Rectal smooth muscle tissue (tissue), 1 donor: ENCODE measurements around the gene REV3L.
A peak's percentile ranks its signal among the peaks of the same experiment; 100 is the strongest.
"Not testable (repeated sequence)": the region's sequence is repeated elsewhere in the genome, so short reads cannot be mapped to it uniquely, and the experiment has no call there.

Experiments used
- H3K27ac ChIP-seq: one replicate; pipeline ENCODE4 v1.7.0; 2013; ENCODE audit warnings: low read depth, low read length, inconsistent platforms
- H3K27me3 ChIP-seq: one replicate; pipeline ENCODE4 v1.7.0; 2013; ENCODE audit warnings: low read length; ENCODE audit not compliant: control insufficient read depth, insufficient read depth
- H3K36me3 ChIP-seq: one replicate; pipeline ENCODE4 v1.7.0; 2013; ENCODE audit warnings: low read length; ENCODE audit not compliant: control insufficient read depth, insufficient read depth
- H3K4me1 ChIP-seq: one replicate; pipeline ENCODE4 v1.7.0; 2013; ENCODE audit warnings: low read length; ENCODE audit not compliant: control insufficient read depth, insufficient read depth
- H3K4me3 ChIP-seq: one replicate; pipeline ENCODE4 v1.7.0; 2013; ENCODE audit warnings: low read length
- H3K9ac ChIP-seq: one replicate; pipeline ENCODE4 v1.7.0; 2013; ENCODE audit warnings: low read length

The REV3L gene

GRCh38 chr6:111476061-111476460 is 7.0 kb downstream of the REV3L start:
- peaks cover 21% of the 10 kb centered on the region for H3K4me1 ChIP-seq
- H3K36me3 ChIP-seq, H3K27me3 ChIP-seq, H3K4me3 ChIP-seq, H3K9ac ChIP-seq, H3K27ac ChIP-seq: not testable (repeated sequence)

- Histone ChIP-seq H3K27ac (no peak overlapping the region), H3K4me1 (peaks cover 19% of the 10 kb centered on the region), H3K36me3 (no peaks in the 10 kb centered on the region), H3K9ac (no peak overlapping the region), H3K27me3 (no peaks in the 10 kb centered on the region), H3K4me3 (no peak overlapping the region)
Observed at GRCh38 chr6:111474771-111475170, 8.2 kb downstream of the REV3L start.

- Histone ChIP-seq H3K9ac (no peak overlapping the region), H3K36me3 (no peaks in the 10 kb centered on the region), H3K27ac (no peak overlapping the region), H3K4me1 (peaks cover 14% of the 10 kb centered on the region), H3K27me3 (no peaks in the 10 kb centered on the region), H3K4me3 (no peak overlapping the region)
Observed at GRCh38 chr6:111474106-111474505, 8.9 kb downstream of the REV3L start.

GRCh38 chr6:111472933-111473435 is 10.0 kb downstream of the REV3L start:
- H3K9ac ChIP-seq, result no peak overlapping the region
- H3K27me3 ChIP-seq, result no peaks in the 10 kb centered on the region
- H3K36me3 ChIP-seq, result no peaks in the 10 kb centered on the region
- H3K4me3 ChIP-seq, result no peak overlapping the region
- peaks cover 6% of the 10 kb centered on the region for H3K4me1 ChIP-seq
- H3K27ac ChIP-seq, result no peak overlapping the region

GRCh38 chr6:111471958-111472357 is 11.1 kb downstream of the REV3L start:
- Histone ChIP-seq H3K27ac (no peak overlapping the region), H3K36me3 (no peaks in the 10 kb centered on the region), H3K4me3 (no peak overlapping the region), H3K27me3 (no peaks in the 10 kb centered on the region), H3K4me1 (peaks cover 2% of the 10 kb centered on the region), H3K9ac (no peak overlapping the region)

- Histone ChIP-seq H3K27ac (no peak overlapping the region), H3K36me3 (no peaks in the 10 kb centered on the region), H3K4me3 (no peak overlapping the region), H3K27me3 (no peaks in the 10 kb centered on the region), H3K9ac (no peak overlapping the region), H3K4me1 (peaks cover 2% of the 10 kb centered on the region)
Observed at GRCh38 chr6:111471533-111471932, 11.5 kb downstream of the REV3L start.

GRCh38 chr6:111470991-111471390 is 12.0 kb downstream of the REV3L start:
- Histone ChIP-seq H3K36me3 (no peaks in the 10 kb centered on the region), H3K27ac (no peak overlapping the region), H3K4me1 (peaks cover 2% of the 10 kb centered on the region), H3K4me3 (no peak overlapping the region), H3K27me3 (no peaks in the 10 kb centered on the region), H3K9ac (no peak overlapping the region)

- Histone ChIP-seq H3K4me1 (peaks cover 2% of the 10 kb centered on the region), H3K27ac (no peak overlapping the region)
Observed at GRCh38 chr6:111469543-111469942, 13.5 kb downstream of the REV3L start.

GRCh38 chr6:111468329-111469012 is 14.5 kb downstream of the REV3L start:
- no peak overlapping the region for H3K4me3 ChIP-seq
- H3K27me3 ChIP-seq, result no peaks in the 10 kb centered on the region
- H3K9ac ChIP-seq, result no peak overlapping the region
- no peaks in the 10 kb centered on the region for H3K36me3 ChIP-seq
- no peak overlapping the region for H3K27ac ChIP-seq
- H3K4me1 ChIP-seq, result peaks cover 2% of the 10 kb centered on the region

More at GRCh38 chr6:111469543-111469942, 13.5 kb downstream of the REV3L start:
- Histone ChIP-seq H3K9ac (no peak overlapping the region), H3K27me3 (no peaks in the 10 kb centered on the region), H3K4me3 (no peak overlapping the region), H3K36me3 (no peaks in the 10 kb centered on the region)

- H3K36me3 ChIP-seq, result peaks cover 3% of the 10 kb centered on the region
- H3K27ac ChIP-seq, result no peak overlapping the region
- peaks cover 7% of the 10 kb centered on the region for H3K4me1 ChIP-seq
- no peaks in the 10 kb centered on the region for H3K27me3 ChIP-seq
- no peak overlapping the region for H3K4me3 ChIP-seq
- no peak overlapping the region for H3K9ac ChIP-seq
Observed at GRCh38 chr6:111464184-111464583, 18.8 kb downstream of the REV3L start.

- Histone ChIP-seq H3K4me3 (peak overlapping the region; percentile 32), H3K27ac (peak overlapping the region; percentile 59), H3K4me1 (peaks cover 7% of the 10 kb centered on the region), H3K27me3 (no peaks in the 10 kb centered on the region), H3K36me3 (peaks cover 3% of the 10 kb centered on the region), H3K9ac (no peak overlapping the region)
Observed at GRCh38 chr6:111462770-111463391, 20.1 kb downstream of the REV3L start.

- Histone ChIP-seq H3K9ac (no peak overlapping the region), H3K27me3 (no peaks in the 10 kb centered on the region), H3K27ac (no peak overlapping the region), H3K4me3 (no peak overlapping the region), H3K4me1 (peaks cover 7% of the 10 kb centered on the region), H3K36me3 (peaks cover 3% of the 10 kb centered on the region)
Observed at GRCh38 chr6:111461860-111462259, 21.2 kb downstream of the REV3L start.
